ENCODE measurements around the gene ARHGEF19.
"Not testable (repeated sequence)": the region's sequence is repeated elsewhere in the genome, so short reads cannot be mapped to it uniquely, and the experiment has no call there.

The ARHGEF19 gene

GRCh38 chr1:16202281-16203210 is 9.9 kb downstream of the ARHGEF19 start:
- DNase-seq: no peak

GRCh38 chr1:16199700-16200099 is 12.8 kb downstream of the ARHGEF19 start:
- no peak for DNase-seq

GRCh38 chr1:16199157-16199501 is 13.3 kb downstream of the ARHGEF19 start:
- DNase-seq: no peak

- DNase-seq: no peak
Measured at GRCh38 chr1:16198444-16199156, 13.9 kb downstream of the ARHGEF19 start.

- no peak for DNase-seq
Measured at GRCh38 chr1:16196874-16197273, 15.6 kb downstream of the ARHGEF19 start.

- not testable (repeated sequence) for DNase-seq
Measured at GRCh38 chr1:16196139-16196538, 16.3 kb downstream of the ARHGEF19 start.

- DNase-seq: no peak
Measured at GRCh38 chr1:16195518-16195905, 16.9 kb downstream of the ARHGEF19 start.

GRCh38 chr1:16191916-16192546 is 20.4 kb downstream of the ARHGEF19 start:
- DNase-seq: no peak

GRCh38 chr1:16191309-16191708 is 21.1 kb downstream of the ARHGEF19 start:
- DNase-seq: no peak

- DNase-seq: no peak
Measured at GRCh38 chr1:16189921-16190621, 22.4 kb downstream of the ARHGEF19 start.

GRCh38 chr1:16189003-16189402 is 23.4 kb downstream of the ARHGEF19 start:
- DNase-seq: no peak

- no peak for DNase-seq
Measured at GRCh38 chr1:16187748-16188401, 24.6 kb downstream of the ARHGEF19 start.

- DNase-seq: no peak
Measured at GRCh38 chr1:16186655-16187235, 25.7 kb downstream of the ARHGEF19 start.

- no peak for DNase-seq
Measured at GRCh38 chr1:16184557-16185303, 27.7 kb downstream of the ARHGEF19 start.

GRCh38 chr1:16183765-16184556 is 28.5 kb downstream of the ARHGEF19 start:
- DNase-seq: no peak

- DNase-seq: no peak
Measured at GRCh38 chr1:16183179-16183578, 29.3 kb downstream of the ARHGEF19 start.

- no peak for DNase-seq
Measured at GRCh38 chr1:16181887-16182719, 30.3 kb downstream of the ARHGEF19 start.

GRCh38 chr1:16180291-16180824 is 32.1 kb downstream of the ARHGEF19 start:
- no peak for DNase-seq
